Heart right ventricle (tissue), 16 donors: ENCODE results near the gene ZNF397. TPM values are rescaled to one million over a fixed set of nuclear protein-coding genes. Genes with fewer than 3 reads are reported as not detected.

Experiments used
- ATAC-seq, 8 donors: fragments of 200-7000 bp; cut with Tn5 transposase; one replicate each; pipeline ENCODE4 v1.9.1; 2020; ENCODE audit warnings: mild to moderate bottlenecking in 8 of 8, moderate library complexity in 8 of 8, moderate number of reproducible peaks in 1 of 8
- DNase-seq, 2 donors: peaks; one replicate each; pipeline ENCODE4 v3.0.0-alpha.2; 2020
- H3K27ac ChIP-seq, 10 donors: fragments of 200-600 bp; sonication (generic) in 2 of 10; one replicate each; pipeline versions ENCODE4 v1.5.0 to v1.8.0; 2020 to 2022; ENCODE audit warnings: mild to moderate bottlenecking in 3 of 10
- H3K27me3 ChIP-seq, 7 donors: fragments of 200-600 bp; one replicate each; pipeline ENCODE4 v1.8.0; 2021 to 2022; ENCODE audit warnings: mild to moderate bottlenecking in 2 of 7
- H3K36me3 ChIP-seq, 9 donors: fragments of 200-600 bp; sonication (generic) in 1 of 9; one replicate each; pipeline versions ENCODE4 v1.5.0 to v1.8.0; 2020 to 2022; ENCODE audit warnings: mild to moderate bottlenecking in 2 of 9
- H3K4me1 ChIP-seq, 9 donors: fragments of 200-600 bp; sonication (generic) in 1 of 9; one replicate each; pipeline versions ENCODE4 v1.5.0 to v1.8.0; 2020 to 2022; ENCODE audit warnings: mild to moderate bottlenecking in 4 of 9
- H3K4me3 ChIP-seq, 10 donors: fragments of 200-600 bp; sonication (generic) in 2 of 10; one replicate each; pipeline versions ENCODE4 v1.5.0 to v1.8.0; 2020 to 2022; ENCODE audit warnings: mild to moderate bottlenecking in 7 of 10, moderate library complexity in 2 of 10
- H3K9me3 ChIP-seq, 11 donors: fragments of 200-600 bp in 10 of 11; sonication (generic) in 2 of 11; one replicate each; pipeline versions ENCODE4 v1.5.0 to v1.8.0; 2013 to 2022; ENCODE audit warnings: mild to moderate bottlenecking in 2 of 11, control low read depth in 1 of 11, moderate library complexity in 1 of 11
- CTCF ChIP-seq, 9 donors: fragments of 200-600 bp; sonication (generic) in 2 of 9; IDR thresholded peaks; one replicate each; pipeline versions ENCODE4 v1.5.0 to v1.8.0; 2021 to 2022; ENCODE audit warnings: antibody characterized with exemption in 9 of 9, mild to moderate bottlenecking in 5 of 9, moderate library complexity in 1 of 9
- WGBS, 2 donors: extraction: QIAGEN DNeasy Blood & Tissue Kit; methylation state at CpG; one replicate each; pipeline ENCODE4 v1.1.7; 2013; ENCODE audit warnings: inconsistent platforms in 1 of 2; 5-methylcytosine and 5-hydroxymethylcytosine counted together
- intact Hi-C, 10 donors: fragments of 100-400 bp; cut with DNase I; formaldehyde crosslinking; loops; one replicate each; pipeline versions ENCODE4 v1.11.1 to v1.14.2; 2022
- polyA plus RNA-seq, 2 donors: library from polyadenylated mRNA; stranded (reverse); fragments of 200-250 nt; gene quantifications; one replicate each; pipeline ENCODE4 v1.2.3, GENCODE V29; 2013
- total RNA-seq, 10 donors: library from RNA; stranded (reverse); fragmentation: NEBNext Ultra II Directional in 3 of 10; extraction: Animal tissue kit (Norgen Biotek cat#: 25700) in 3 of 10; gene quantifications; one replicate each; pipeline versions ENCODE4 v1.2.1 to v1.2.4, GENCODE V29; 2021 to 2023
- donor health status: Arrhythmogenic right ventricular cardiomyopathy.
- donor health status: ischemic (EF 13 %, LVEDD 7.1; RV severe dilation, severe dysfunction).
- donor health status: healthy with polysubstance abuse.
- donor health status: DM: no; HTN: yes; CAD: no.
- donor health status: DM: no; HTN: no; CAD: no.
- donor health status: ischemic (EF 25% LVEDD 6.9; RV normal size, moderate dysfunction).
- donor health status: ischemic (EF 25% LVEDD 5.7; RV mildly dilated, moderate dysfunction).
- donor health status: healthy.
- donor health status: DM: yes; HTN: yes; CAD: no.
- donor health status: Ischemic cardiomyopathy.
- donor health status: ischemic (EF 35%, LVEDD 5.7; RV mildly dilated, moderate dysfunction).
- donor health status: nonischemic (EF 11% LVEDD 7.7; RV severe dilation, severe dysfunction).
- donor health status: DM: yes; HTN: yes; CAD: no.
- donor health status: PGD.
- donor health status: ischemic (EF 29% LVEDD 5.4; RV normal size, mild dysfunction).
- donor health status: nonischemic (EF 23%, LVEDD 6.1; RV moderate dilation, normal function).

The ZNF397 gene
- total and polyA plus RNA-seq, 12 donors: 7.6 to 18.6 (median 14.2) TPM

GRCh38 chr18:35290094-35290735 is 49.4 kb downstream of the ZNF397 start, which contains the start of gene ZSCAN30:
TSS of gene ZSCAN30 (minus strand) at chr18:35290229. CDS start at chr18:35264352, 25,877 bp downstream.
- intact Hi-C loops: loop anchor here in 8 of 10 donors (2.0 to 10.0 kb wide), 4 partner anchors 52 to 55 kb away; partner anchors contain the start of gene ZNF24 (in 7 of the 8)
- Histone ChIP-seq H3K27me3 (no peaks in the 10 kb centered on the region), H3K36me3 (peaks cover 0 to 33% (median 5%) of the 10 kb centered on the region in 9 donors), H3K9me3 (peaks cover 0 to 10% (median 0%) of the 10 kb centered on the region in 11 donors), H3K4me3 (peak within 1 kb of the TSS; percentile 60 to 93 (median 79)), H3K4me1 (peaks cover 7 to 37% (median 28%) of the 10 kb centered on the region in 9 donors), H3K27ac (peak within 1 kb of the TSS; percentile 43 to 93 (median 82))
- TF ChIP-seq CTCF (IDR thresholded peaks at IDR 0.05): no peak
- WGBS, 2 donors: 0 to 1% methylated on average over 41 of the region's 41 CpGs
- peak; percentile 95 to 96 for DNase-seq
- peak; percentile 99 to 100 (median 100) for ATAC-seq

- intact Hi-C loops: loop anchor here in 8 of 10 donors (2.0 to 10.0 kb wide), 4 partner anchors 51 to 54 kb away; partner anchors contain the start of gene ZNF24 (in 7 of the 8)
- no peaks in the 10 kb centered on the region for H3K27me3 ChIP-seq
- WGBS, 2 donors: 90 to 94% methylated on average over 2 of the region's 2 CpGs
- peaks cover 7 to 40% (median 35%) of the 10 kb centered on the region in 9 donors for H3K4me1 ChIP-seq
- H3K9me3 ChIP-seq: peaks cover 0 to under 1% (median 0%) of the 10 kb centered on the region in 11 donors
- peak overlapping the region in 2 of 10 donors; percentile 88 to 93 for H3K27ac ChIP-seq
- H3K4me3 ChIP-seq: peak overlapping the region in 9 of 10 donors; percentile 60 to 88 (median 79)
- ATAC-seq (no peak), DNase-seq (no peak)
- peaks cover 0 to 42% (median 5%) of the 10 kb centered on the region in 9 donors for H3K36me3 ChIP-seq
- no peak for TF ChIP-seq CTCF (IDR thresholded peaks at IDR 0.05)
These were observed 50.3 kb downstream of the ZNF397 start for GRCh38 chr18:35291166-35291565.

DNA sequence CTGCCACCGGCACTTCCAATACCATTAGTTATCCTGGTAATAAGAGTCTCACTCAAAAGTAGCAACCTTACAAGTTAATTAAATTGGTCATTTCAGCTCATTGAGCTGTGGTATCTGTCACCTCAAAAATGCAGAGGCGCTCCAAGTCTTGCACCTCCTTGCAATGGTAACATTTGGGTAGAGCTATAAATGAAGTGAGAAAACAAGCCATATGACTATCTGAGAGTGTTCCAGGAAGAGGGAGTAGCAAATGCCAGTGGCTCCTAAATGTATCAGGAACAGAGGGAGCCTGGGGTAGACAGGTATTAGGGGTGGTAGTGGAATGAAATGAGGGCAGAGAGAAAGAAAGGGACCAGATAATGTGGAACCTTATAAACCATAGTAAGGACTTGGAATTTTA is 55.2 kb downstream of the ZNF397 start:
- ATAC-seq: peak in 2 of 8 donors; percentile 31 to 46
- H3K4me1 ChIP-seq: peaks cover 3 to 29% (median 18%) of the 10 kb centered on the region in 9 donors
- H3K36me3 ChIP-seq: peaks cover 0 to 85% (median 30%) of the 10 kb centered on the region in 9 donors
- H3K9me3 ChIP-seq: peaks cover 0 to 34% (median 15%) of the 10 kb centered on the region in 11 donors
- no peak overlapping the region for H3K27ac ChIP-seq
- no peak overlapping the region for H3K4me3 ChIP-seq
- H3K27me3 ChIP-seq: no peaks in the 10 kb centered on the region
- no peak for DNase-seq
- intact Hi-C loops: loop anchor here in 1 of 10 donors (10.0 kb wide), 1 partner anchor 49 kb away; the partner anchor contains the start of gene ZNF24
- TF ChIP-seq CTCF (IDR thresholded peaks at IDR 0.05): no peak
- 93 to 94% methylated on average over 2 of the region's 2 CpGs for whole genome bisulfite sequencing, 2 donors

GRCh38 chr18:35303610-35304009 is 62.8 kb downstream of the ZNF397 start:
- Histone ChIP-seq H3K4me3 (no peak overlapping the region), H3K27ac (no peak overlapping the region), H3K27me3 (no peaks in the 10 kb centered on the region), H3K4me1 (no peaks in the 10 kb centered on the region), H3K36me3 (peaks cover 0 to 100% (median 48%) of the 10 kb centered on the region in 9 donors), H3K9me3 (peaks cover 0 to 100% (median 88%) of the 10 kb centered on the region in 11 donors)
- whole genome bisulfite sequencing, 2 donors: 43 to 59% methylated on average over 4 of the region's 4 CpGs
- TF ChIP-seq CTCF (IDR thresholded peaks at IDR 0.05): no peak
- DNase-seq (no peak), ATAC-seq (no peak)
- intact Hi-C loops: no loop called here
